Stimulated activated CD8-positive, alpha-beta memory T cell treated with anti-CD3 and anti-CD28 coated beads, Interleukin-15, amount 100 ng/mL, for 1 hour (primary cell): ENCODE measurements around the gene CFAP77.
A peak's percentile ranks its signal among the peaks of the same experiment; 100 is the strongest.
"Not testable (repeated sequence)": the region's sequence is repeated elsewhere in the genome, so short reads cannot be mapped to it uniquely, and the experiment has no call there.

ENCODE experiments used
- DNase-seq: peaks from one replicate; pipeline ENCODE4 v3.0.0-alpha.2; 2020; ENCODE audit warnings: low read depth

The CFAP77 gene

DNA sequence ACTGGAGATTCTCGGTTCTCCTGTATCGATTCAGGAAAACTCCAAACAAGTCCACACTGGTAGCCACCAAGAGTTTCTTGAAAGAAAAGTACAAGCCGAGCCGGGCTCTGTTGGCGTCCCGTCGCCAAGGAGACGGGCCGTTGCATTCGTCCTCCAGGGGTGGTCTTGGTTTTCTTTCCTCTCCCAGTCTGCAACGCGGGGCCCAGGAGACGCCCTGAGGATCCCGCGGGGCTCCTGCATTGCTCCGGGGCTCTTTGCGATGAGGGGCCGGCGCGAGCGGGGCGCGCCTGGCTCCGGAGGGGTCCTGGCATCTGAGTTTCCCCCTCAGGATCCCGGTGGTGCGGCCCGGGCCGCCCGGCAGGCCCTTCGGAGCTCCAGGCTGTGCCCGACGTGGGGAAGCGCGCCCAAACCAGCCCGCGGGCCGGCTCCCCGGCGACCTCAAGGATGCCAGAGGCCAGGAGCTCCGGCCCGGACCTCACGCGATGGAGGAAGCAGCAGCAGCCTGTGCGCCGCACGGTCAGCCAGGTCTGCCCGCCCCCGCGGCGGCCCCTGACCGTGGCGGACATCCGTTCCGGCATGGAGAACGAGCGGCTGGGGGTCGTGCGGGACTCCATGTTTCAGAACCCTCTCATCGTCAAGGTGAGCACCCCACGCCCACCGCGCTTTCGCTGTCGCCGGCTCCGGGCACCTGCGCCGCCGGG, at the start of gene CFAP77:
Gene CFAP77, plus strand, starts transcription at position 384 of the 701 bp plus-strand sequence. Its CDS starts 61 bp downstream, at position 445.
- DNase-seq = no peak

DNA sequence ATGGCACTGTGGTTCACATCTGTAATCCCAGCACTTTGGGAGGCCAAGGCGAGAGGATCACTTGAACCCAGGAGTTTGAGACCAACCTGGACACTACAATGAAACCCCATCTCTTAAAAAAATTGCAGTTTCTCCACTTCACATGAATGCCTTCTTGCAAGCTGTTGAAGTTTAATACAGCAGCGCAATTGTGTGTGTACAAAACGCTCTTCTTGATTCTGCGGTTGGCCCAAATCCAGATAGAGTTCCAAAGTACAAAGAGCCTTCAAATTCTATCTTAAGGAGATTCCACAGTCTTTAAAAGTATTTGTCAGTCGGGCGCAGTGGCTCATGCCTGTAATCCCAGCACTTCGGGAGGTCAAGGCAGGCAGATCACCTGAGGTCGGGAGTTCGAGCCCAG, 45.9 kb upstream of the CFAP77 start:
- no peak for DNase-seq

DNA sequence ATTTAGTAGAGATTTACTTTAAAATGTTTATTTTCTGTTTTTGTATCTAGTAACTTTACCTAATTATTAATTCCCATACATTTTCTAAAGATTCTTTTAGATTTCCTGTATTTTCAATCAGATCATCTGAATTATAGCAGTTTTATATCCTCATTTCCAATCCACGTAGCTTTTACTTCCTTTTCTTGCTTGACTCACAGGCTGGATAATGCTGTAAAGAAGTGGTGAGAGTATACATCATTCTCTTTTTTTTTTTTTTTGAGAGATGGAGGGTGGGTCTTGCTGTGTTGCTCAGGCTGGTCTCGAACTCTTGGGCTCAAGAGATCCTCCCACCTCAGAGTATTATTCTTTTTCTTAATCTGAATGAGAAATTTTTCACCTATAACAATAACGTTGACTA, 44.0 kb upstream of the CFAP77 start:
- no peak for DNase-seq

DNA sequence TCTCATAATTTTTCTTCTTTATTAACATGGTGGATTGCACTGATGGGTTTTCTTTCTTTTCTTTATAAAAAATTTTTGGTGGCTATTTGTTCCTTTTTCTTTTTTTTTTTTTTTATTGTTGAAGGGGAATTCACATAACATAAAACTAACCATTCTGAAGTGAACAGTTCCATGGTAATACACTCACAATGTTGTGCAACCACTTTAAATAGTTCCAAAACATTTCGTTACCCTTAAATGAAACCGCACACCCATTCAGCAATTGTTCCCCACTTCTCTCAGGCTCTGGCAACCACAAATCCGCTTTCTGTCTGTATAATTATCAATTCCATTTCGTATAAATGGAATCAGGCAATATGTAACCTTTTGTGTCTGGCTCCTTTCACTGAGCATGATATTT, 43.5 kb upstream of the CFAP77 start:
- no peak for DNase-seq

DNA sequence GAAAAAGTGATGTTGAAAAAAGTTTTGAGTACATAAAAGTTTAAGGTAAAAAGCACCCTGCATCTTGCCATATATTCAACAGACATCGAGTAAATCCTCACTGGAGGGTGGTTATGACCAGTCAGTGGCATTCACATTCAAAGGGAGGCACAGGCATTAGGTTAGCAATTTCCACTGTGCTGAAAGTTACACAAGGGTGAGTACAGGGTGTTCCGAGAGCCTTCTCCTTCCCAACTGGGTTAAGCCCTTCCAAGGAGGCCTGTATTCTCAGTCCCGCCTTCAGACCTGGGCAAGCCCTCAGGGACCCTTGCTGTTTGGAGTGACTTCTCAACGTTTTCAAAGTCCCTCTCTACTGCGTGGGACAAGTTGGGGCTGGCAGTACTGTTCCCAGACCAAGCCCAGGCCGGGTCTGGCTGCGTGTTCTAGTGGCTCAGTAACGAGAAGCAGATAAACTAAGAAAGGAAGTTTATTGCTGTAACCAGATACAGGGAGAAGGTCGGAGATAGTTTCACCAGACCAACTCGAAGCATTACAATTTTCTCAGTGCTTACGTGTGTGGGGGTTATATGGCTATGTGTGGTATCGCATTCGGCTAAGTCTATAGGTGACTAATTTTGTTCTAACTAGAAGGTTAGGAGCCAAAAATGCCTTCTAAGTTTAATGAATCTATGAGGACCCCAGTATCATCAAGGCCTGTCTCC, 42.2 kb upstream of the CFAP77 start:
- no peak for DNase-seq

DNA sequence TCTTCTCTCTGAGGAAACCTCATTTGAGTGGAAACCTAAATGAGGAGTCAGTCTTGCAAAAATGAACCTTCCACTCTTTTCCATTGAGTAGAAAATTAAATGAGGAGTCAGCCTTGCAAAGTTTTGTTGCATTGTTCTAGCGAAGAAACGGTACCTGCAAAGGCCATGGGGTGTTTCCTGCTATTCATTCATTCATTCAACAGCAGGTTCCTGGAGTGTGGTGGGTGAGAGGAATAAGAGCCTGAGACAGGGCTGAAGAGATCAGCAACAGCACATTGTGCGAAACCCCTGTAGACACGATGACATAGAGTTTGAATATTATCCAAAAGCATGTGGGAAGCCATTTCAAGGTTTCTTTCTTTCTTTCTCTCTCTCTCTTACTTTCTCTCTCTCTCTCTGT, 40.6 kb upstream of the CFAP77 start:
- no peak for DNase-seq

DNA sequence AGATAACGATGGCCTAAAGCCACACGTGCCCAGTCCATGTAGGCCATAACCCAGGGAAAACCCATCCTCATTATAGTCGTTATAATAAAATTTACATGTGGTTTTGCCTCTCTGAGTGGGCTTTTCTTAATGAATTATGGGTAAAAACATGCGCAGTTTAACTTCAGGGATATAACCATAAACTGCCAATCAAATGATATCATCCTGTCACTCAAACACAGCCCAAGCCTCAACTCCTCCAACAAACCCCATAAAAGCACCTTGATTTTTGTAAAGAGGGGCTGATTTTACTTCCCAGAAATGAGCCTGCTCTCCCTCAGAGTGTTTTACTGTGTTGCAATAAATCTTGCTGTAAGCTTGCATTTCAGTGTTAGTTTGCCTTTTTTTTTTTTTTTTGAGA, 39.4 kb upstream of the CFAP77 start:
- DNase-seq = no peak

DNA sequence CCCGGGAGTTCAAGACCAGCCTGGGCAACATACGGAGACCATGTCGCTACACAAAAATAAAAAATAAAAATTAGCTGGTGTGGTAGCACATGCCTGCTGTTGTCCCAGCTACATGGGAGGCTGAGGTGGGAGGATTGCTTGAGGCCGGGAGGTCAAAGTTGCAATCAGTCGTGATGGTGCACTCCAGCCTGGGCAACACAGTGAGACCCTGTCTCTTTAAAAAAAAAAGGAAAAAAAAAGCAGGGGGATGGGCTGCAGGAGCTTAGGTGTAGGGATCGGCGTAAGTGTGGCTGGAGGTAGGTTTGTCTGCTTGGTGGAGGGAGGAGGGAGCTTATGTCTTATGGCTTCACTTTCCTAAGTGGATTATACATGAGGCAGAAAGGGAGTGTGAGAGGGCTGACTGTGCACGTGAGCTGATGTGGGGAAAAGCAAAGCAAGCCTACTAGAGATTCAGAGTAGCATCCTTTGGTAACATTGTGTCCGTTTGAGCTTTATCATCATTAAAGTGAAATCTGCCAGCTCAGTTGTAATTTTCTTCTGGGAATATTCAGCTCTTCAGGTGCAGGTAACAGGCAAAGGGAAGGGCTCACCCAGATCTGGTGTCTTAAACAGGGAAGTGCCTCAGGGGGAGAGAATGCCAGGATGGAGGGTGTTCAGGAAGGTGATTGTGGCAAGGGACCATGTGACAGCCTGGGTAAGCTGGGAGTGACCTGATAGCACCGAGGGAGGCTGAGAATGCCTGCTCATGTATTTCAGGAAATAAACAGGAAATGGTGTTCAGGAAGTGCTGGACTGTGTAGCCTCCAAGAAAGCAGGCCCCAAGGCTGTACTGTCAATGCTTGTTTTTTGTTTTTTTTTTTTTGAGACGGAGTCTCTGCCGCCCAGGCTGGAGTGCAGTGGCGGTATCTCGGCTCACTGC, 37.6 kb upstream of the CFAP77 start:
- no peak for DNase-seq

DNA sequence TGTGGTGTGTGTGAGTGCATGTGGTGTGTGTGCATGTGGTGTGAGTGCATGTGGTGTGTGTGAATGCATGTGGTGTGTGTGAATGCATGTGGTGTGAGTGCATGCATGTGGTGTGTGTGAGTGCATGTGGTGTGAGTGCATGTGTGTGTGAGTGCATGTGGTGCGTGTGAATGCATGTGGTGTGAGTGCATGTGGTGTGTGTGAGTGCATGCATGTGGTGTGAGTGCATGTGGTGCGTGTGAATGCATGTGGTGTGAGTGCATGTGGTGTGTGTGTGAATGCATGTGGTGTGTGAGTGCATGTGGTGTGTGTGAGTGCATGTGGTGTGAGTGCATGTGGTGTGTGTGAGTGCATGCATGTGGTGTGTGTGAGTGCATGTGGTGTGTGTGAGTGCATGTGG, 32.2 kb upstream of the CFAP77 start:
- not testable (repeated sequence) for DNase-seq

DNA sequence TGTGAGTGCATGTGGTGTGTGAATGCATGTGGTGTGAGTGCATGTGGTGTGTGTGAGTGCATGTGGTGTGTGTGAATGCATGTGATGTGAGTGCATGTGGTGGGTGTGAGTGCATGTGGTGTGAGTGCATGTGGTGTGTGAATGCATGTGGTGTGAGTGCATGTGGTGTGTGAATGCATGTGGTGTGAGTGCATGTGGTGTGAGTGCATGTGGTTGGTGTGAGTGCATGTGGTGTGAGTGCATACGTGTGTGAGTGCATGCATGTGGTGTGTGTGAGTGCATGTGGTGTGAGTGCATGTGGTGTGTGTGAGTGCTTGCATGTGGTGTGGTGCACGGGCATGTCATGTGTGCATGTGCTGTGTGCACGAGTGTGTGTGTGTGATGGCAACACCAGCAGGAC, 31.6 kb upstream of the CFAP77 start:
- not testable (repeated sequence) for DNase-seq

DNA sequence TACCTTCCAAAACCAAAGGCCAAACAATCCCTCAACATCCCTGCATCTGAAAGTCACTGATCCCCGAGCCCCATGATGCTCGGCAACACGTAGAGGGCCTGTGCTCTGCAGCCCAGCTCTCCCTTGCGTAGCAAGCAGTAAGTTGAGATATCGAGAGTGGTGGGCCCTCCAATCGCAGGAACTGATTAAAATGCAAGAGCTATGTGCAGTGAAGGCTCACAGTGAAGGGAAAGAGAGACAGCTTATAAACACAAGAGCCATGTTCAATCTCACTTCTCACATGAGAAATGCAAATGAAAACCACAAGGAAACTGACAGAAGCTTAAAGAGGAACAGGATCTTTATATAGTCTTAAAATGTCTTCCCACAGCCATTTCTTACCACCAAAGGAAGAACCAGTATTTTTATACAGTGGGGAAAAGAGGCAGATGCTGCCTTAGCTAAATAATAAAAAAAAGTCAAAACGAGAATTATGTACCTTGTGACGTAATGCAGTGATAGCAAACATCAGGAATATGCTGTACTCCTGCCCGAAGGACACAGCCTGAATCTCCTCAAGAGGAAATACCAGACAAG, 28.0 kb upstream of the CFAP77 start:
- no peak for DNase-seq

DNA sequence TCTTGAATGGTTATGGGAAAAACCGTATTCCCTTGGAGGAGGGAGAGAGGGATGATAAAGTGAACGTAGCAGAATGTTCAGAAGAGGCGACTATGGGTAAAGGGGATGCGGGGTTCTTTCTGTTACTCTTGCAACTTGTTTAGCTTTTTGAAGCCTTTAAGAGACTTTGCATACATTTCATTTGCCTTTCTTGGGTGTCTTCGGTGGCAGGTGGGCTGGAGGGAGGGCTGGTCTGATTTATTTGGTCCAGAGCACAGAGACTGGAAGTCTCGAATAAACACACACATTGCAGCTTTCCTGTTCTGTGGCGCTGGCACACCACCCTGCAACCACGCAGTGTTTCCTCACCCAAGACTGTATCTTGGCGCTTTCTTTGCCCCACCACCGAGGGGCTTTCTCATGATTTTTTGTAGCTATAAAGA, 26.5 kb upstream of the CFAP77 start:
- no peak for DNase-seq

DNA sequence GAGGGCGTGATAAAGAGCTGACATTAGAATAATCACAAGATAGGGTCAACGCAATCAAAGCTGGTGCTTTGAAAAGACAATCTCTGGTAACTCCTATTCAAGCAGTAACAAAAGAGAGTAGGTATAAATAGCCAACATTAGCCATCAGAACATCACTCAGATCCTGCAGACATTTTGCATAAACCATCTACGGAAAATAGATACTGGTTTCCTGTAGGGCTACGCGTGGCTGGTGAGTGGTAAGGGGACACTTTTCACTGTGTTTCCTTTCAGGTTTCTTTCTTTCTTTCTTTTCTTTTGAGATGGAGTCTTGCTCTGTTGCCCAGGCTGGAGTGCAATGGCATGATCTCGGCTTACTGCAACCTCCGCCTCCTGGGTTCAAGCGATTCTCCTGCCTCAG, 25.6 kb upstream of the CFAP77 start:
- DNase-seq = no peak

DNA sequence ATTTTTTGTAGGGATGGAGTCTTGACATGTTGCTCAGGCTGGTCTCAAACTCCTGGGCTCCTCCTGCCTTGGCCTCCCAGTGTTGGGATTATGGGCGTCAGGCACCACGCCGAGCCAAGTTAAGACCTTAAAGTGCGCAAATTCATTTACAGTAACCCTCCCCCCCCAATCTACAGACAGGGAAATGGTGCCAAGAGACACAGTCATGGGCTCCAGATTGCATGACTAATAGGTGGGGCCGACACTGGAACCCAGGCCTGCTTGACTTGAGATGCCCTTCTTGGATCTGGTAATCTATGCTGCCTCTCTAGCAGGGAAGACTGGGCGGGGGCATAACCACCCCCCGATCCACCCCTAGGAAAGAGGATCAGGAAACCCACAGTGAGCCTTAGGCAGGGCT, 22.9 kb upstream of the CFAP77 start:
- no peak for DNase-seq

DNA sequence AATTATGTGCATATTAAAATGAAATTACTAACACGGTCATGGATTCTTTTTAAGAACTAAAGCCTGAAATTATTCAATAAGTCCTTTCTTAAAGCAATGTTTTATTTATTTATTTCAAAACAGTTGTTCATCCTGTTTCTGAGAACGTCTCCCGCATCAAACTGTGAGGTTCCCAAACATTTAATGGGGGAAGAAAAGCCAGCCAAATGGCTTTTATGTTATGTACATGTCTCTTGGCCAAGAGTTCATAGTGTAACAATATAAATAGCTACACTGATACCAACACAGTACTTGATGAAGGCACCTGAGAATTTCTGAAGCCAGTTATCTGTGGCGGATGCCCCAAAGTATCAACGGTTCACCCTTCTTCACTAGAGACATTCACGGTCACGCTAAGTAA, 19.0 kb upstream of the CFAP77 start:
- DNase-seq = no peak

DNA sequence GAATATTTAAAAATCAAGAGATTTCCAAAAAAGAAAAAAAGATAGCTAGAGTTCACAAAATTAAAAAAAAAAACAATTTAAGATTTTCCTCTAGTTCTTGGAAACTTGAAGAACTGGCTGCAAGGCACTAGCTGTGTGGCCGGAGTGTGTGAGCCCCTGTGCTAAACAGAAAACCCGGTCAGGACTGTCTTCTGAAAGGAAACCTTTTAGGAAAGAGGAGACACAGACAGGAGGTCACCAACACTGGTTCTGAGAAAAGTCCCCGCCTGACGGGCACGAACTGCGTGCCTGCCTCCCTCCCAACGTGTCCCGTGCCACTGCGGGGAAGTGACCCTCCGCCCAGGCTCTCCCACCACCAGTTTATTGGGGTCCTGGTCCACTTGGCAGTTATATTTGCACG, 18.6 kb upstream of the CFAP77 start:
- DNase-seq = no peak

DNA sequence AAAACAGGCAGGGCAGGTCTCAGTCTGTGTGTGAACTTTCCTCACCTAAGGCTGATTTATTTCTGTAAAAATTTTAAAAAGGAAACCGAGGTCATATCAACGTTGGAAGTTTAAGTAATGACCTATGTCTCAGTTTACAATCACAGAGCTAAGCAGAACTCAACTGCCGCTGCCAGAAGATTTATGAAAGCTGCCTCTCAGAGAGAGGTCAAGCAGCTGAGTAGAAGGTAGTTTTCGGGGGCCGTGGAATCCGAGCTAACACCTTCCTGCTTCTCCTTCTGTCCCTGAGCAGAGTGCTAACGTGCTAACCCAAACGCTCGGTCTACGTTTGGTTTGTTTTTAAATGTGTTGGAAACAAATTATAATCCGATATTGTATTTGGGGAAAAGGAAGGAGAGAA, 14.5 kb upstream of the CFAP77 start:
- DNase-seq = no peak

DNA sequence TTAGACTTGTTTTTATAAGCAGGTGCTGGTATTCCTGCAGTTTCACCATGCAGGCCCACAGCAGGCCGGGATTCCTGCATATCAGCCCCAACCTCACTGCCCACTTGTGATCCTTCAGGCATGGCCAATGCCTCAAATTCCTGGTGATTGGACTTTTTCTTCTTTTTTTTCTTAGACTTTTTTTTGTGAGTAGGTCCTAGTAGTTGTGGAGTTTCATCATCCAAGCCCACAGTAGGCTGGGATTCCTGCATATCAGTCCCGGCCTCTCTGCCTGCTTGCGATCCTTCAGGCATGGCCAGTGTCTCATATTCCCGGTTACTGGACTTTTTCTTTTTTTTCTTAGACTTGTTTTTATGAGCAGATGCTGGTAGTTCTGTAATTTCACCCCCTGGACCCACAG, 8.2 kb upstream of the CFAP77 start:
- DNase-seq = no peak

DNA sequence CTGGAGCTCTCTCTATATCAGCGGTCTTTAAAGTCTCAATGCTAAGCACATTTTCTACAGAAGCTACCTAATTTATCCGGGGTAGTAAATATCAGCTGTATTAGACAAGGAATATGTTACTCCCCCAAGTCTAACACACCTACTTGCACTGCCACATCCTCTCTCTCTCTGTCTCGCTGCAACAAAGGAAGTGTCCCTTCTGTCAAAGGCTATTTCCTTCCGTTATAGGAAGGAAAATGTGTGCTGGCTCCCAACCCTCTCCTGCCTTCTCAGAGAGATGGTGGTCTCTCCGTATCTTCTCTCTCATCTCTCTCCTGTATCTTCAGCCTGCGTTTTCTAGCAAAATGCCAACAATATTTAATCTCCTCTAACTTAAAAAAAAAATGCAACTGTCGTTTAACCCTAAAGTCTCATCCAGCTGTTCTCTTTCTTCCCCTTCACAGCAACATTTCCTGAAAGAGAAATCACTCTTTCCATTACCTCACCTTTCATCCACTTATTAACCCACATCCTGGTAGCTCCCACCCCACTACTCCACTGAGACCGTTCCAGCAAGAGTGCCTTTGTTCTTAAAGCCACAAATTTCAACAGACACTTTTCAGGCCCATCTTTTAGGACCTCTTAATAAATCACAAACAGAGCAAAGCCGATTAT, 5.7 kb upstream of the CFAP77 start:
- DNase-seq = no peak

DNA sequence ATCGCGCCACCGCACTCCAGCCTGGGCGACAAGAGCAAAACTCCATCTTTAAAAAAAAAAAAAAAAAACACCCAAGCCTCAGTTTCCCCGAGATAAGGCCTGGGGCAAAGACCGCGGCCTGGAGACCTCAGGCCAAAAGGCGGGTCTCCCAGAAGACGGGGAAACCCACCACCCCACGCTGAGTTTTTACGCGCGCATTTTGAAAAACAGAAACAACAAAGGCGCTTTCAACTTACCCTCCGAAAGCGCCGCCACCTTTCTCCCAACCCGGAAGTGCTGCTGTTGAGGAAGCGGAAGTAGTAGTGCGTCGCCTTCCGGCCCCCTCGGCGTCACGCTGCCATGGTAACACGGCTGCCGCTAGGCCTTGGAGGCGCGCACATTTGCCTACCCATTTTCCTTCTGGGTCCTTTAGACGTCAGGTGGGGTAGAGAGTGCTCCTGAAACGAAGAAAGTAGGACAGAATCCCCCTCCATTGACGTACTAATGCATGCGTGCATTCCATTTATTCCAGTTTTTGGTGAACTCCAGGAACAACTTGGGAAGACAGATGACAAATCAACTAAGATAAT, 3.4 kb upstream of the CFAP77 start, which contains the start of gene TTF1:
Gene TTF1, minus strand, starts transcription at position 287 of the 569 bp plus-strand sequence. CDS start 4,019 bp downstream, outside the sequence.
- peak; percentile 85 for DNase-seq

DNA sequence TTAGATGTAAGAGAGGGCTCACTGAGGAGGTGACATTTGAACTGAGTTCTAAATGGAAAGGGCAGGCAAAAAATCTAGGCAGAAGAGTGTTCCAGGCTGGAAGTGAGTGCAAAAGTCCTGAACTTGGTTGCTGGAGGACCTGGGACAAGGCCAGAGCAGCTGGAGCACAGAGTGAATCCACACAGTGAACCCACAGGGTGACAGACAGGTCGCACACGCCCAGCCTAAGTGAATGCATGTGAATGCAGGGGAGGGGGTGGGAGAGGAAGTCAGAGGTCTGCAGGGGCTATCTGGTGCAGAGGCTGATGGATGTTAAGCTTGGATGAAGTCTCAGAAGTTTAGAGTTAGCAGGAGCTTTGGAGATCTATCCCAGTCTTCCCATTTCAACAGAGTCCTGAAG, 2.8 kb upstream of the CFAP77 start:
- DNase-seq = no peak
